Endothelial cell of umbilical vein (primary cell): Measurements from ENCODE around the gene PLA2G10. TPM values are rescaled to one million over a fixed set of nuclear protein-coding genes. Genes with fewer than 3 reads are reported as not detected.
"Not testable (repeated sequence)": the region's sequence is repeated elsewhere in the genome, so short reads cannot be mapped to it uniquely, and the experiment has no call there.

Source experiments
- BruUV-seq: library from RNA; stranded (reverse); fragments of 400-500 nt; replicated peaks from 2 replicates; lab custom pipeline; 2021; lab: Mats Ljungman, UMichigan
- CTCF ChIA-PET: fragments of 300-600, 350-600 bp; sonication (Branson Sonifier 250); formaldehyde crosslinking; loops from one replicate; lab custom pipeline; 2021; ENCODE audit warnings: antibody characterized with exemption, inconsistent platforms; lab: Charles Lee
- POLR2A ChIA-PET: fragments of 300-600, 350-600 bp; sonication (Branson Sonifier 250); formaldehyde crosslinking; loops from one replicate; lab custom pipeline; 2021; ENCODE audit warnings: antibody characterized with exemption, inconsistent platforms; lab: Charles Lee
- DNase-seq: peaks from one replicate; pipeline ENCODE4 v3.0.0-alpha.2; 2011; ENCODE audit warnings: low read depth, low spot score
- FAIRE-seq: peaks from 2 replicates; lab custom pipeline; 2011; peaks lifted over from hg19 to GRCh38; lab: Jason Lieb, UNC
- H2AFZ ChIP-seq: 2 replicates; pipeline ENCODE4 v1.6.0; 2012; ENCODE audit warnings: low read depth, low read length, control low read depth, inconsistent platforms
- H3K27ac ChIP-seq: 2 replicates; pipeline ENCODE4 v1.5.1; 2011; ENCODE audit warnings: low read depth, mild to moderate bottlenecking, control low read depth, low read length, moderate library complexity; ENCODE audit not compliant: insufficient read depth
- H3K27me3 ChIP-seq, 2 experiments: 2 replicates each; pipeline versions ENCODE4 v1.6.0 to v1.6.1; 2011; ENCODE audit warnings: low read length in 2 of 2, mixed read lengths in 1 of 2; ENCODE audit not compliant: control insufficient read depth in 2 of 2, insufficient read depth in 2 of 2
- H3K36me3 ChIP-seq, 2 experiments: 2 replicates in 1 of 2; 3 replicates in 1 of 2; pipeline ENCODE4 v1.5.1; 2011; ENCODE audit warnings: low read length in 2 of 2, mild to moderate bottlenecking in 1 of 2, moderate library complexity in 1 of 2; ENCODE audit not compliant: control insufficient read depth in 2 of 2, insufficient read depth in 2 of 2; ENCODE audit errors: extremely low read depth in 1 of 2
- H3K4me1 ChIP-seq: 3 replicates; pipeline ENCODE4 v1.5.1; 2011; ENCODE audit warnings: mild to moderate bottlenecking, low read length; ENCODE audit not compliant: control insufficient read depth, insufficient read depth; ENCODE audit errors: extremely low read depth
- H3K4me2 ChIP-seq: 2 replicates; pipeline ENCODE4 v1.6.1; 2011; ENCODE audit warnings: low read length, control low read depth, mixed read lengths; ENCODE audit not compliant: insufficient read depth
- H3K4me3 ChIP-seq, 3 experiments: fragments of 200-600 bp in 1 of 3; sonication (generic), shearing (Covaris generic) in 1 of 3; replicated peaks in 1 of 3; 2 replicates each; pipeline ENCODE4 v1.5.1; 2011 to 2016; ENCODE audit warnings: control low read depth in 3 of 3, low read length in 3 of 3, mild to moderate bottlenecking in 2 of 3, inconsistent platforms in 1 of 3, low read depth in 1 of 3, moderate library complexity in 1 of 3; ENCODE audit not compliant: insufficient read depth in 1 of 3
- H3K79me2 ChIP-seq: 2 replicates; pipeline ENCODE4 v1.6.0; 2012; ENCODE audit warnings: low read length, inconsistent platforms; ENCODE audit not compliant: control insufficient read depth, insufficient read depth
- H3K9ac ChIP-seq: replicated peaks from 2 replicates; pipeline ENCODE3; 2011; ENCODE audit warnings: low read length, control low read depth; ENCODE audit not compliant: insufficient read depth; ENCODE audit errors: extremely low read depth
- H3K9me1 ChIP-seq: replicated peaks from 3 replicates; pipeline ENCODE4 v1.6.0; 2011; ENCODE audit warnings: mild to moderate bottlenecking, low read length; ENCODE audit not compliant: control insufficient read depth, insufficient read depth; ENCODE audit errors: extremely low read depth
- H3K9me3 ChIP-seq: replicated peaks from 2 replicates; pipeline ENCODE4 v1.5.1; 2012; ENCODE audit warnings: low read length, inconsistent platforms; ENCODE audit not compliant: control insufficient read depth, insufficient read depth
- H4K20me1 ChIP-seq: replicated peaks from 2 replicates; pipeline ENCODE3; 2011; ENCODE audit warnings: mild to moderate bottlenecking, low read length; ENCODE audit not compliant: control insufficient read depth, insufficient read depth; ENCODE audit errors: extremely low read depth
- EZH2 ChIP-seq: IDR thresholded peaks from 2 replicates; pipeline ENCODE4 v1.6.1; 2012; ENCODE audit warnings: borderline replicate concordance, low read depth, mild to moderate bottlenecking, moderate library complexity, low read length, inconsistent platforms; ENCODE audit not compliant: severe bottlenecking
- FOS ChIP-seq: IDR thresholded peaks from 2 replicates; pipeline ENCODE4 v1.6.1; 2011; ENCODE audit warnings: mild to moderate bottlenecking, low read length, moderate library complexity, borderline replicate concordance; ENCODE audit not compliant: insufficient read depth
- GATA2 ChIP-seq: IDR thresholded peaks from 2 replicates; pipeline ENCODE4 v1.7.0; 2011; ENCODE audit warnings: low read depth, mild to moderate bottlenecking, moderate library complexity, mixed read lengths, low read length; ENCODE audit not compliant: insufficient read length, insufficient read depth
- POLR2A ChIP-seq: IDR thresholded peaks from 2 replicates; pipeline ENCODE4 v1.6.1; 2012; ENCODE audit warnings: low read depth, mild to moderate bottlenecking, control low read depth, low read length
- POLR2AphosphoS5 ChIP-seq: IDR thresholded peaks from 2 replicates; pipeline ENCODE4 v1.6.1; 2012; ENCODE audit warnings: low read depth, mild to moderate bottlenecking, control low read depth, low read length, moderate library complexity; ENCODE audit not compliant: insufficient read depth
- dilution Hi-C: fragments of 300-500 bp; cut with MboI; formaldehyde crosslinking; loops from one replicate; pipeline ENCODE4 v1.15.0; 2019; ENCODE audit warnings: low sequenced_read_pairs; ENCODE audit not compliant: extremely low pct_ligation_motif_present
- intact Hi-C: fragments of 100-400 bp; cut with micrococcal nuclease; formaldehyde crosslinking; loops from one replicate; pipeline ENCODE4 v1.10.0; 2022
- polyA plus RNA-seq, 4 experiments: library from polyadenylated mRNA; depleted of rRNA in 3 of 4; stranded (reverse) in 3 of 4; unstranded in 1 of 4; fragments of >200 nt; gene quantifications; 2 replicates each; pipeline versions ENCODE4 v1.2.1 to v1.2.3, GENCODE V29; 2011 to 2012; ENCODE audit warnings: missing spikeins in 1 of 4
- total RNA-seq: library from RNA; stranded (reverse); gene quantifications from 2 replicates; pipeline ENCODE4 v1.2.3, GENCODE V29; 2021

The PLA2G10 gene
- total and polyA plus RNA-seq, 2 donors (not counting 3 experiments of a cell fraction or from before 2014, with no cell fraction given): 0.25 TPM; not detected in 1

- H3K9me1 ChIP-seq, H3K36me3 ChIP-seq, H3K9me3 ChIP-seq, H3K27me3 ChIP-seq, dilution Hi-C loops, FAIRE-seq, DNase-seq, BruUV-seq: not testable (repeated sequence)
- Histone ChIP-seq H3K4me3 (peak overlapping the region in 1 of 3 experiments; percentile 7), H3K4me2 (peak overlapping the region; percentile 62), H3K27ac (peak overlapping the region; percentile 78), H3K4me1 (peaks cover 27% of the 10 kb centered on the region), H3K79me2 (peaks cover 44% of the 10 kb centered on the region), H3K9ac (peak overlapping the region; percentile 58), H2AFZ (peak overlapping the region; percentile 91), H4K20me1 (peaks cover 11% of the 10 kb centered on the region)
- CTCF ChIA-PET: interaction anchor here (1.0 to 1.2 kb wide), 2 partner anchors 10 to 711 kb away, joined by 5 read pairs; partner anchors contain the start of gene ERCC4
- POLR2A ChIA-PET: interaction anchor here (0.7 kb wide), 1 partner anchor 13 kb away, joined by 4 read pairs; no protein-coding TSS in a partner anchor
- intact Hi-C loops: loop anchor here (5.0 kb wide), 2 partner anchors 343 to 573 kb away; no protein-coding TSS in a partner anchor
Observed at GRCh38 chr16:14630620-14631330, 63.3 kb downstream of the PLA2G10 start.

GRCh38 chr16:14629919-14630619 lies 64.0 kb downstream of the PLA2G10 start, which contains the start of gene PARN:
PARN (minus strand) TSS chr16:14630260; CDS start chr16:14630125, 135 bp downstream.
- BruUV-seq: no TSS peak
- Histone ChIP-seq H3K27ac (peak within 1 kb of the TSS; percentile 78), H3K27me3 (no peaks in the 10 kb centered on the region), H3K4me3 (peak within 1 kb of the TSS; percentile 76 to 78 (median 78)), H3K4me1 (peaks cover 27% of the 10 kb centered on the region), H3K9me1 (no peaks in the 10 kb centered on the region), H3K9me3 (no peaks in the 10 kb centered on the region), H4K20me1 (peaks cover 8% of the 10 kb centered on the region), H3K9ac (peak within 1 kb of the TSS; percentile 90), H2AFZ (peak within 1 kb of the TSS; percentile 91), H3K79me2 (peaks cover 37% of the 10 kb centered on the region), H3K36me3 (peaks cover 0 to 2% of the 10 kb centered on the region in 2 experiments), H3K4me2 (peak within 1 kb of the TSS; percentile 96)
- CTCF ChIA-PET: interaction anchor here (0.6 to 1.2 kb wide), 3 partner anchors 9 to 710 kb away, joined by 3 to 5 read pairs (median 5); partner anchors contain the start of gene ERCC4
- peak; percentile 86 for FAIRE-seq
- peak; percentile 98 for DNase-seq
- TF ChIP-seq EZH2 (no peak), FOS (peak; percentile 25), POLR2AphosphoS5 (peak; percentile 99), GATA2 (no peak), POLR2A (peak; percentile 98)
- intact Hi-C loops (loop anchor here (5.0 kb wide), 2 partner anchors 343 to 573 kb away; no protein-coding TSS in a partner anchor), dilution Hi-C loops (no loop called here)
- POLR2A ChIA-PET: interaction anchor here (0.7 kb wide), 1 partner anchor 14 kb away, joined by 4 read pairs; no protein-coding TSS in a partner anchor
